GM23248 (cell line): ENCODE data around the gene NAALADL2. TPM values are rescaled to one million over a fixed set of nuclear protein-coding genes. Genes with fewer than 3 reads are reported as not detected.
"Not testable (repeated sequence)": the region's sequence is repeated elsewhere in the genome, so short reads cannot be mapped to it uniquely, and the experiment has no call there.

Experiments used
- DNase-seq: peaks from one replicate; pipeline ENCODE4 v3.0.0-alpha.2; 2015
- H2AFZ ChIP-seq: fragments of 200-600 bp; sonication (generic); 2 replicates; pipeline ENCODE4 v1.6.1; 2016; ENCODE audit warnings: antibody characterized with exemption
- H3F3A ChIP-seq: fragments of 200-600 bp; sonication (generic); 2 replicates; pipeline ENCODE4 v1.6.1; 2016; ENCODE audit warnings: mild to moderate bottlenecking, antibody characterized with exemption, mixed run types; ENCODE audit not compliant: insufficient read depth
- H3K27ac ChIP-seq: fragments of 200-600 bp; sonication (generic); 2 replicates; pipeline ENCODE4 v1.5.1; 2016; ENCODE audit warnings: mild to moderate bottlenecking
- H3K27me3 ChIP-seq: fragments of 200-600 bp; sonication (generic); replicated peaks from 2 replicates; pipeline ENCODE4 v1.6.1; 2016; ENCODE audit warnings: mild to moderate bottlenecking; ENCODE audit not compliant: insufficient read depth
- H3K36me3 ChIP-seq: fragments of 200-600 bp; sonication (generic); 2 replicates; pipeline ENCODE4 v1.6.1; 2016; ENCODE audit warnings: low read depth, mild to moderate bottlenecking
- H3K4me1 ChIP-seq: fragments of 200-600 bp; sonication (generic); 2 replicates; pipeline ENCODE4 v1.6.1; 2016; ENCODE audit warnings: mild to moderate bottlenecking; ENCODE audit not compliant: insufficient read depth
- H3K4me2 ChIP-seq: fragments of 200-600 bp; sonication (generic); one replicate; pipeline ENCODE4 v1.6.1; 2016; ENCODE audit warnings: mild to moderate bottlenecking; ENCODE audit not compliant: unreplicated experiment
- H3K4me3 ChIP-seq: fragments of 200-600 bp; sonication (generic); 2 replicates; pipeline ENCODE4 v1.5.1; 2016; ENCODE audit warnings: mild to moderate bottlenecking
- H3K79me2 ChIP-seq: fragments of 200-600 bp; sonication (generic); 2 replicates; pipeline ENCODE4 v1.6.1; 2016; ENCODE audit warnings: mild to moderate bottlenecking; ENCODE audit not compliant: insufficient read depth
- H3K9ac ChIP-seq: fragments of 200-600 bp; sonication (generic); 2 replicates; pipeline ENCODE4 v1.6.1; 2016; ENCODE audit warnings: mild to moderate bottlenecking
- H3K9me2 ChIP-seq: fragments of 200-600 bp; sonication (generic); 2 replicates; pipeline ENCODE4 v1.6.1; 2016; ENCODE audit warnings: mixed run types, mild to moderate bottlenecking, moderate library complexity; ENCODE audit not compliant: insufficient read depth
- H3K9me3 ChIP-seq: fragments of 200-600 bp; sonication (generic); one replicate; pipeline ENCODE4 v1.6.1; 2017; ENCODE audit warnings: low read depth
- H4K20me1 ChIP-seq: fragments of 200-600 bp; sonication (generic); 2 replicates; pipeline ENCODE4 v1.6.0; 2016; ENCODE audit not compliant: insufficient read depth
- EZH2 ChIP-seq: fragments of 200-600 bp; sonication (generic); IDR thresholded peaks from 2 replicates; pipeline ENCODE4 v1.6.1; 2018; ENCODE audit warnings: antibody characterized with exemption, mild to moderate bottlenecking; ENCODE audit not compliant: insufficient read depth, poor library complexity, severe bottlenecking
- EZH2phosphoT487 ChIP-seq: fragments of 200-600 bp; sonication (generic); IDR thresholded peaks from 2 replicates; pipeline ENCODE4 v1.6.1; 2018; ENCODE audit warnings: antibody characterized with exemption, moderate library complexity, mild to moderate bottlenecking, low read depth; ENCODE audit not compliant: insufficient read depth
- WGBS, 2 experiments: methylation state at CpG; one replicate each; pipeline ENCODE4 v1.1.6; 2015 to 2017; ENCODE audit warnings: low lambda C conversion rate in 2 of 2, low coverage in 1 of 2; ENCODE audit errors: missing lambda C conversion rate in 2 of 2; 5-methylcytosine and 5-hydroxymethylcytosine counted together
- in situ Hi-C: fragments of 300-500 bp; cut with MboI; formaldehyde crosslinking; loops from 2 replicates; pipeline ENCODE4 v1.15.0; 2020
- polyA plus RNA-seq: library from polyadenylated mRNA; unstranded; fragments of >200 nt; fragmentation: Nextera tagmentation; extraction: Ambion mirVana; gene quantifications from 2 replicates; pipeline ENCODE4 v1.2.1, GENCODE V29; 2016
- total RNA-seq: library from RNA; depleted of rRNA; stranded (reverse); fragments of >200 nt; shearing (Covaris generic); gene quantifications from 2 replicates; pipeline ENCODE4 v1.2.3, GENCODE V29; 2014

NAALADL2 gene
- total and polyA plus RNA-seq, 2 experiments from 2014 or later, result 20.5 to 81.0 TPM

DNA sequence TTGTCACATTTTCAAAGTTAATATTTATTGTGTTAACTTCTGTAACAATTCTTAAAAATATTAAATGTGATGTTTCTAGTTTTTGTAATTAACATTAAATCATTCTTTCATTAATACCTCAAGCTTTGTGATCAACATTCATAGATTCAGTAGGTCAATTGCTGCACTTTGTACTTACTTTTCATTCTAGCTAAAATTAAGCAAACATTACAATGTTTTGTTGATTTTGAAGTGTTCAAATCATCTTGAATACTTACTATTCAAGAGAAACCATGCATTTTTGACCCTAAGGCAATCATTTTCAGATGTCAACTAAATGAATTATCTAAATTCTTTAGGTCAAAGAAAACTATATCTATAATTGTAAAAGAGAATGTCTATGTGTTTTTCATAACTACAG, 933.1 kb downstream of the NAALADL2 start:
- TF ChIP-seq EZH2 (no peak), EZH2phosphoT487 (no peak)
- no peak overlapping the region for H2AFZ ChIP-seq
- DNase-seq, result no peak

DNA sequence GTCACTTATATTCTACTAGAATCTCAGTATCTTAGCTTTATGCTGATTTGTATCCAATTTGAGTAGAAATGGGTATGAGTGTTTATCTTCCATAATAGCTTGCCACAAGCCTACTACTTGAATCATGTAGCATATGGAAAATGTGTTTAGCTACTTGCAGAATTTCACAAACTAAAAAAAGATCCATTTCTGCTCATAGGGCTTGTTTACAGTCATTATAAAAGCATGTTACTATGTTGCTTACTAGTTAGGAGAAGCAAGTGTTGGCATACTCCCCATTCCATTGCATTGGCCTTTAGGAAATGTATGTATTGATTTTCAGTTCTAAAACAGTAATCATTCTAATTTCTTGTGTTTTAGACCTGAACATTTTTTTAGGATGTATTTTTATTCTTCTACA, 939.2 kb downstream of the NAALADL2 start:
- in situ Hi-C loops, result no loop called here
- H3K79me2 ChIP-seq, result no peaks in the 10 kb centered on the region
- TF ChIP-seq EZH2, result no peak
- TF ChIP-seq EZH2phosphoT487, result no peak
- H3K4me1 ChIP-seq, result no peaks in the 10 kb centered on the region
- H3F3A ChIP-seq, result no peaks in the 10 kb centered on the region
- no peaks in the 10 kb centered on the region for H3K9me3 ChIP-seq
- H3K9ac ChIP-seq, result no peak overlapping the region
- DNase-seq, result no peak
- no peak overlapping the region for H3K4me3 ChIP-seq
- H3K4me2 ChIP-seq, result no peak overlapping the region
- no peak overlapping the region for H2AFZ ChIP-seq
- no peaks in the 10 kb centered on the region for H3K27me3 ChIP-seq
- H3K36me3 ChIP-seq, result no peaks in the 10 kb centered on the region
- H3K9me2 ChIP-seq, result no peaks in the 10 kb centered on the region
- H4K20me1 ChIP-seq, result no peaks in the 10 kb centered on the region
- no peak overlapping the region for H3K27ac ChIP-seq

More for the DNA sequence above, 933.1 kb downstream of the NAALADL2 start:
- Histone ChIP-seq H3K27me3 (no peaks in the 10 kb centered on the region), H3K4me3 (no peak overlapping the region), H3F3A (no peaks in the 10 kb centered on the region), H3K36me3 (no peaks in the 10 kb centered on the region), H4K20me1 (no peaks in the 10 kb centered on the region), H3K79me2 (no peaks in the 10 kb centered on the region), H3K4me2 (no peak overlapping the region), H3K9me3 (no peaks in the 10 kb centered on the region), H3K4me1 (no peaks in the 10 kb centered on the region), H3K9ac (no peak overlapping the region), H3K27ac (no peak overlapping the region), H3K9me2 (no peaks in the 10 kb centered on the region)
- in situ Hi-C loops, result no loop called here

DNA sequence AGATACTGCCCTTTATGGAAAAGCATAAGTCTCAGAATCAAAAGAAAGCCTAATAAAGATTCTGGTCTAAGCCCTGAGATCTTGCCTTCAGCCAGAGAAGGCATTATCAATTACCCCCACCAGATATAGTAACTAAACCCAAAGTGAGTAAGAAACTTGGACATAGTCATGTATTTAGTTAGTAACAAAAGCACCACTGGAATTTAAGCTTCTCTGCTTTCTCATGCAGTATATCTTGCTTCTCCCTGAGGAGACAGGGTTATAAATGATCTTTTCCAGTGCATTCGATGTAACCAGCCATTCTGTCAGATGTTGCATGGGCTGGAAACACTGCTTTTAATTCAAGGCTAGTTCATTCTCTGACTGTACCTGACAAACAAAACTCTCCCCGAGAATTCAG, 946.7 kb downstream of the NAALADL2 start:
- no peaks in the 10 kb centered on the region for H3K4me1 ChIP-seq
- H3K27me3 ChIP-seq, result no peaks in the 10 kb centered on the region
- no peaks in the 10 kb centered on the region for H3K9me3 ChIP-seq
- H3K9me2 ChIP-seq, result no peaks in the 10 kb centered on the region
- H4K20me1 ChIP-seq, result no peaks in the 10 kb centered on the region
- TF ChIP-seq EZH2 (no peak), EZH2phosphoT487 (no peak)
- H3K27ac ChIP-seq, result no peak overlapping the region
- H3K4me2 ChIP-seq, result no peak overlapping the region
- WGBS, 2 experiments, result 60 to 63% methylated on average over 2 of the region's 2 CpGs
- H3K79me2 ChIP-seq, result no peaks in the 10 kb centered on the region
- in situ Hi-C loops, result no loop called here
- DNase-seq, result no peak
- no peak overlapping the region for H3K4me3 ChIP-seq
- no peak overlapping the region for H3K9ac ChIP-seq
- no peaks in the 10 kb centered on the region for H3F3A ChIP-seq
- H3K36me3 ChIP-seq, result no peaks in the 10 kb centered on the region
- H2AFZ ChIP-seq, result no peak overlapping the region

DNA sequence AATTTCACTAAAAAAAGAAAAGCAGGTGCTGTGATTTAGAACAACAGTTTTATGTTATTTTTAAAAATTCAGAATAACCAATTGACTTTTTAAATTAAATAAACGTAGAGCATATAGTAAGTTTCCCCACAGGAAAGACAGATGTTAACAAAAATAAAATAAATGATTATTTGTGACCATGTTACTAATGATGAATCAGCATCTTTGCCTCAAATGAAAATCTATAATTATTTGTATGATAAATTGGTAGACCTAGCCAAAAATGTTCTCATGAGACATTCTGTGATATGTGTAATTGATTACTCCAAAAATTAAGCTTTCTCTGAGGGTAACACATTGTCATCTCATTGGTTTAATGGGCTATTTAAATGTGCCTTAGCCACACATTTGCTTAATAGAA, 948.0 kb downstream of the NAALADL2 start:
- H3K79me2 ChIP-seq, result no peaks in the 10 kb centered on the region
- no peak overlapping the region for H3K27ac ChIP-seq
- H2AFZ ChIP-seq, result no peak overlapping the region
- H3K9me3 ChIP-seq, result no peaks in the 10 kb centered on the region
- TF ChIP-seq EZH2phosphoT487, result no peak
- H3K27me3 ChIP-seq, result no peaks in the 10 kb centered on the region
- in situ Hi-C loops, result no loop called here
- no peaks in the 10 kb centered on the region for H3F3A ChIP-seq
- 52 to 60% methylated on average over 1 of the region's 1 CpG for WGBS, 2 experiments
- H3K4me3 ChIP-seq, result no peak overlapping the region
- H3K9ac ChIP-seq, result no peak overlapping the region
- H4K20me1 ChIP-seq, result no peaks in the 10 kb centered on the region
- H3K4me1 ChIP-seq, result no peaks in the 10 kb centered on the region
- no peak overlapping the region for H3K4me2 ChIP-seq
- H3K36me3 ChIP-seq, result no peaks in the 10 kb centered on the region
- DNase-seq, result no peak
- no peaks in the 10 kb centered on the region for H3K9me2 ChIP-seq

DNA sequence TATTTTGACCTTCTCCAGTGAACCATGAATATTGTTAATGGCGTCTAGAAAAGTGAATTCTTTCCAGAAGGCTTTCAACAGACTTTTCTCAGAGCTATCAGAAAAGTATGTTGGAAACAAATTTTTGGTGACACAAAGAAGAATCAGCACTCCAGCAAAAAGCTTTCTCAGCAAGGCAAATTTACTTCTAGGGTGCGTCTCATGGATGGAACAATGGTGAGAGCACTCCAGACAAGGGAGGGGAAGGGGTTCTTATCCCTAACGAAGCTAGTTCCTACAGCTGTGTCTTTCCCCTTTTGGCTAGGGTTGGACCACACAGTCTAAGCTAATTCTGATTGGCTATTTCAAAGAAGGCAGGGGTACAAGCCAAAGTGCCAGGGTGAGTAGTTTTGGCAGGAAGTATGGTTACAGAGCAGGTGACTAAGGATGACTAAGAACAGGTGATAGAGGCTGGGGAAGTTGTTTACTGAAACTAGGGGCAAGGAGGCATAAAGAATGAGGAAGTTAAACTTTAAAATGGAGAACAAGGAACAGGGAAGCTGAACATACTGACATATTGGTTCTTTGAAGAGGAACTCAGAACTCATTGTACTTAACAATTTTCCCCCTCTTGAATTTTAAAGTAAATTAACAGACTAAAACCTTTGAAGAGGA, 959.8 kb downstream of the NAALADL2 start:
- TF ChIP-seq EZH2phosphoT487, result no peak
- TF ChIP-seq EZH2, result no peak
- in situ Hi-C loops, result no loop called here
- WGBS, 2 experiments, result 40 to 42% methylated on average over 3 of the region's 3 CpGs
- Histone ChIP-seq H3K4me1 (no peaks in the 10 kb centered on the region), H4K20me1 (no peaks in the 10 kb centered on the region), H3K27ac (no peak overlapping the region), H3K9me3 (no peaks in the 10 kb centered on the region), H3K9me2 (no peaks in the 10 kb centered on the region), H3K79me2 (no peaks in the 10 kb centered on the region), H3K4me2 (no peak overlapping the region), H3K36me3 (no peaks in the 10 kb centered on the region), H3K4me3 (no peak overlapping the region), H3K9ac (no peak overlapping the region), H3K27me3 (no peaks in the 10 kb centered on the region), H2AFZ (no peak overlapping the region), H3F3A (no peaks in the 10 kb centered on the region)
- peak; percentile 0 for DNase-seq

DNA sequence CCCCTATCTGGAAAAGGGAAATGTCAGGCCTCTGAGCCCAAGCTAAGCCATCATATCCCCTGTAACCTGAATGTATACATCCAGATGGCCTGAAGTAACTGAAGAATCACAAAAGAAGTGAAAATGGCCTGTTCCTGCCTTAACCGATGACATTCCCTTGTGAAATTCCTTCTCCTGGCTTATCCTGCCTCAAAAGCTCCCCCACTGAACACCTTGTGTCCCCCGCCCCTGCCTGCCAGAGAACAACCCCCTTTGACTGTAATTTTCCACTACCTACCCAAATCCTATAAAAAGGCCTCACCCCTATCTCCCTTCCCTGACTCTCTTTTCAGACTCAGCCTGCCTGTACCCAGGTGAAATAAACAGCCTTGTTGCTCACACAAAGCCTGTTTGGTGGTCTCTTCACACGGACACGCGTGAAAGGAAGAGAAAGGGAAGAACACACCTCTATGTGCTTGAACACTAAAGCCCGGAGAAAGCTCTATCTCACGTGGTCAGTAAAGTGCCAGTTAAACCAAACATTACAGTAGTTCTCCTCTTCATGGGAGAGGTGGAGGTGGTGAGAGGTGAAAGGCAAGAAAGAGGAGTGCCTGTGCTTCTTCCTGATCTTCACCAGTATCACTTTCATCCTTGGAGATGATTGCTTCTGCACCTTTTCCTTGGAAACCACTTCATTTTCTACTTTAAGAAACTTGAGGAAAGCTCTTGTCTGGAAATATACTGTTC, 963.8 kb downstream of the NAALADL2 start:
- H2AFZ ChIP-seq, H3K36me3 ChIP-seq, H3K4me3 ChIP-seq, H3K4me2 ChIP-seq, H3F3A ChIP-seq, H3K9me3 ChIP-seq, H3K9ac ChIP-seq, H3K4me1 ChIP-seq, in situ Hi-C loops, H3K27me3 ChIP-seq, H3K27ac ChIP-seq, H3K79me2 ChIP-seq, H3K9me2 ChIP-seq, DNase-seq, H4K20me1 ChIP-seq: not testable (repeated sequence)
- 82 to 86% methylated on average over 7 of the region's 7 CpGs for WGBS, 2 experiments
